8988T (cell line): Measurements from ENCODE around the gene PROSER2.
"Not testable (repeated sequence)": the region's sequence is repeated elsewhere in the genome, so short reads cannot be mapped to it uniquely, and the experiment has no call there.

Experiments
- DNase-seq: peaks from one replicate; pipeline ENCODE4 v3.0.0; 2011

PROSER2 gene

DNA sequence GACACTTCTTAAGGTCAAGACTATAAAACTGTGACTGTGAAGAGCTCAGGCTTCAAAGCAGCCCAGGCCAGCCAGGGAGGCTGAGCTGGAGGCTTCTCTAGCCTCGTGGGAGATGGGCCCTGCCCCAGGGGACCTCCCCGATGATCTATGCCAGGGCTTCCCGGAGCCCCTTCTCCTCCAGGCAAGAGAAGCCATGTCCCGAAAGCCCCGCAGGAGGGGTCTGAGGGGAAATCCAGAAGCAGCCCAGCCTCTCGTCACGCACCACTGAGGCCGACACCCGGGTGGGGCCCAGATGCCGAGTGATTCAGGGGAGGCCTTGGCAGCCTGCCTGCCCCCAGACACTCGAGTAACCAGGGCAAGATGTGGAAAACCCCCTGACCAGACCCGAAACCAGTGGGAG, 63.7 kb downstream of the PROSER2 start:
- no peak for DNase-seq

GRCh38 chr10:11887381-11888227, 64.4 kb downstream of the PROSER2 start:
- no peak for DNase-seq

GRCh38 chr10:11889263-11889662, 66.1 kb downstream of the PROSER2 start:
- not testable (repeated sequence) for DNase-seq

DNA sequence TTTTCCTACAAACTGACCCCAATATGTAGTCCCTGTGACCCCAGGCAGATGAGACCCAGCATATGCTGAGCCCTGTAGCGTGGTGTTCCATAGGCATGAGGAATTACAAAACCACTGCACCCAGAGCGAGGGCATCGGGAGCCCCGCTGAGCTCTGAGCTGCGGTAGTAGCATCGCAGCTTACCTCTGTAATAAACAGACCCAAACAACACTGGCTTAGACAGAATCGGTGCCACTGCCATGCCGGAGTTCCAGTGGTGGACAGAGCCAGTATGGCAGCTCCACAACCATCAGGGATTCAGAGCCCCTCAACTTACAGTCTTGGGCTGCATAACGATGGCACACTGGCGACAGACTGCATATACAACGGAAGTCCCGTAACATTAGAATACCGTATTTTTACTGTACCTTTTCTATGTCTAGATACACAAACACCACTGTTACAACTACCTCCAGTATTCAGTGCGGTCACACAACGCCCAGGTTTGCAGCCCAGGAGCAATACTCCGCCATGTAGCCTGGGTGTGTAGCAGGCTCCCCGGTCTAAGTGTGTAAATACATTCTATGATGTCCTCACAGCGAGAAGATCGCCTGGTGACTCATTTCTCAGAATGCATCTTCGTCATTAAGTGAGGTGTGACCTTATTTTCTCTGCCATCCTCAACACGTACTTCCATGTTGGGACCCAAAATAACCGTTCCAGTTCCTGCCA, 68.8 kb downstream of the PROSER2 start:
- DNase-seq, result no peak

DNA sequence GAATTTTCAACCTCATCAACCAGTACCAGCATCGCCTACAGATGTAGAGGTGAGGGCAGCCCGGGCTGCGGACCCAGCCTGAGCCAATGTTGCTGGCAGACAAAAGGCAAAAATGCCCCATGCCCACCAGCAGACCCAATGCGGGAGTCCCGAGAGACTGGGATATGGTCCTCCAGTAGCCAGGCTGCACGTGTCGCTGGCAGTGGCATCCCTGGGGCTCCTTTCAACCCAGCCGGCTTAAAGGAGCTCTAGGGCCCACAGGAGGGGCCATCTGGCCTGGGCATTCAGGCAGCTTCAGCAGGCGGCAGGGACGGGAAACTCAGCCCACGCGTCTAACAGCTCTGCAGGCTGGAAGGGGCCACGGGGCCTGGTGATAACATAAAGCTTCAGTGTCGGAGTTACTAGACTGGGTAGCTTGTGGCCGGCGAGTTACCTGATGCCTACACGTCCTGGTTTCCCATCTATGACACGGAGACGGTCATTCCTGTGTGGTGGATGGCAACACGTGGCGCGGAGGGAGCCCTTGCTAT, 70.7 kb downstream of the PROSER2 start:
- DNase-seq, result no peak

DNA sequence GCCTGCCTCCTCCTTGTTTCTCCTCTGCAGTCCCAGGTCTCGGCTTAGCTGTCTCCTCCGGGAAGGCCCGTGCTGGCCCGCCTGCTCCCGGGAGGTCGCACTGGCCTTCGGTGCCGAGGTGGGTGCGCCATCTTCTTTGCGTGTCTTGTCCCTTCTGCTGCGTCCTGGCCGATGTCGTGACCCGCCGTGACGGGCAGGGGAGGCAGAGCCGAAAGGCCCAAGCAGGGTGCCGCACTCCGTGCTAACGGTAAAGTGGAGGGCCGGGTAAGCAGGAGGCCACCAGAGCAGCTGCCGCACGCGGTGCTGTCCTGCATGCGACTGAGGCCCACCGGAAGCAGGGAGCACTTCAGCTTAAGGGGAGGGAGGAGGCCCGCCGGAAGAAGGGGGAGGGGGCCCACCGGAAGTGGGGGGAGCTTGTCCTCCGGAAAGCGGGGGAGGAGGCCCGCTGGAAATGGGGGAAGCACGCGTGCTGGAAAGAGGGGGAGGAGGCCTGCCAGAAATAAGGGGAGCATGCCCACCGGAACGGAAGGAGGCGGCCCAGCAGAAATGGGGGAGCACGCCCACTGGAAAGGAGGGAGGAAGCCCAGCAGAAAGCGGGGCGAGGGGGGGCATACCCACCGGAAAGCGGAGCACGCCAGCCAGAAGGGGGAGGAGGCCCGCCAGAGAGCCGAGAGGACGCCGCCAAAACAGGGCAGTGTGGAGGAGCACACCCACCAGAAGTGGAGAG, 71.4 kb downstream of the PROSER2 start:
- no peak for DNase-seq

- no peak for DNase-seq
Measured at GRCh38 chr10:11895108-11895466, 71.9 kb downstream of the PROSER2 start.

DNA sequence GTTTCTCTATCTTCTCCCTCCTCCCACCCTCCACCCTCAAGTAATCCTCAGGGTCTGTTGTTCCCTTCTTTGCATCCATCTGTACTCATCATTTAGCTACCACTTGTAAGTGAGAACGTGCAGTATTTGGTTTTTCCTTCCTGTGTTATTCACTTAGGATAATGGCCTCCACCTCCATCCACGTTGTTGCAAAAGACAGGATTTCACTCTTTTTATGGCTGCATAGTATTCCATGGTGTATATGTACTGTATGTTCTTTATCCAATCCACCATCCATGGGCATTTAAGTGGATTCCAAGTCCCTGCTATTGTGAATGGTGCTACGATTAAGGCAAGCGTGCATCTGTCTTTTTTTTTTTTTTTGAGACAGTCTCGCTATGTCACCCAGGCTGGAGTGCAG, 72.4 kb downstream of the PROSER2 start:
- DNase-seq, result no peak

GRCh38 chr10:11896549-11897200, 73.5 kb downstream of the PROSER2 start:
- no peak for DNase-seq

GRCh38 chr10:11898033-11898371, 74.8 kb downstream of the PROSER2 start:
- DNase-seq, result no peak

DNA sequence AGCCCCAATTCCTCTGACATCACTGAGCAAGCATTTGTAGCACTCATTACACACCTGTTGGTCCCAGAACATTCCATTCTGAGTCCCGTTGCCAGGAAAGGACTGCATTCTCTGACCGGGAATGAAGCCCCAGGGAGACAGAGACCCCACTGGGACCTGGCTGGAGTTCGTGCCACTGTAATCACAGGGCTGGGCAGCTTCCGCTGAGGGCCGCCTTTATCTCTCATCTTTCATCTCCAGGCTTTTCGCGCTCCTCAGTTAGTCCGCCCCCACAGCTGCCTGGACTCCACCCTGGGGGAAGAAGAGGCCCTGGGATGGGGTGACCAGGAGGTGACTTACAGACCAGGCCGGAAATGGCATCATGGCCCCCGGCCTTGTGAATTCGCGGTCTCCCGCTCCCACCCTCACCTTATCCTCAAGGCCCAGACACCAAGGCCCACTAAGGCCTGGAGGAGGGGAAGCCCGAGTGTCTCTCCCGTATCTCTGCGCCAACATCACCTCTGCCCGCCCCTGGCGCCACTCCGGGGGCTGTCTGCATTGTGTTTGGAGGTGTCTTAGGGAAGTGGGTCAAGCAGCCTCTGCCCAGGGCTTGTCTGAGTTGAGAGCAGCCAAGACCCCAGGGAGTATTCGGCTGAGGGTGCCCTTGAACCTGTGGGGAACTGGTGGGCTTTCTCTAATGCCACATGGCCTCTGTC, 75.4 kb downstream of the PROSER2 start:
- peak; percentile 89 for DNase-seq

DNA sequence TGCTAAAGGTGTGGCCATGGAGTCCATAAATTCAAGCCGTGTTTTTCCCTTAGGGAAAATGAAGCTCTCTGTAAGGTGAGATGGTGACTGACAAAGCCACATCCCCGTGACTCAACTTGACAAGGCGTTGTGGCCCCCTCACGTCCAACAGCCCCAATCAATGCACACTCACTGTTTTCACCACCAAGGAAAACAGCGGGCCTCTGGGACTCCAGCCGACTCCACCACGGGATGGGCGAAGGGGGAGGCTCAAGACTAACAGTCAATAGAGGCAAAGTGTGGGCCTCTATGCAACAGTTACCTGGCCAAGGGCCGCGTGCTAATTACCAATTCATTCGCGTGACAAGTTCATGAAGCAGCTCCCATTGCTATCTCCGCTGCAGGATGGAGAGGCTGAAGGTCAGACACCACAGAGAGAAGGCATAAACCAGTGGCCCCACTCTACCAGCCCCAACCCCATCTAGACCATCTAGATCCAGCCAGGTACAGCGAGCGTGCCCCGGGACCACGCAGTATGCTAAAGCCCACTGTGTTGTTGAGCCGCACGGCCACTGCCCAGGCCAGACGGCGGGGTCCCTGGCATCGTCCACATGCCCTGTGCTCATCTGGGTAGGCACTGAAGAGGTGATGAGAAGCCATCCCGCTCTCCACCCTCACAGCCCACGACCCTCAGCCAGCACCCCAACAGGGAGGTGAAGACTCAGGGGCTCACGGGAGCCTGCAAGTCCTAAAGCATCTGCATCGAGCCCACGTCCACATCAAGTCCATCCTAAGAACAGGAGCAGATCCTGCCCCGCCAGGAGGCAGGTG, 76.1 kb downstream of the PROSER2 start:
- no peak for DNase-seq

DNA sequence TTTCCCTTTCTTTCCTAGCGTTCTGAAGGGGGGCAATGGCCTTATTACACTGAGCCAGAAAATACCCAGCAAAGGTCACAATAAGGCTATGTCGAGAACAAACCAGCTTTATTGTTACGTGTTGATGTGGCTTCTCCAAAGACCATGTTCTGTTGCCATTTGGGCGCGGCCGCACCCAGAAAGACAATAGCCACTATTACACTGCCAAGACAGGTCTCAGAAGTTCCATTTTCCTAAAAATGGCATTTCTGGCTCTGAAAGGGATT, 77.8 kb downstream of the PROSER2 start:
- no peak for DNase-seq

DNA sequence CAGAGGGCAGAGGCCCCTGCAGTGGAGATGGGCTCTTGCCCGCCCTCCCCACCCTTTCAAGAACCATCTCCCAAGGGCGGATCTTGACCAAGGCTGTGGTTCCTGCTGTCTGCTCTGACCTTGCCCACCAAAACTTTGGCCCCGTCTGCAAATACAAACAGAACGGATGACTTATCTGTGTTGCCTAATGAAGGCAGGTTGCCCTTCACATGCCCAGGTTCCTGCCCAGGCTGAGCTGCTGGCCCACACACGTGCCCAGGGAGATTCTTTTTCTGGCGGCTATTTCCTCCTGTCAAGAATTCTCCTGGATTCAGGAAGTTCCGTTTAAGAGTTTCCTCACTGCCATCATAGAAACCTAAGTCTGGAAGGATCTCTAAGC, 78.3 kb downstream of the PROSER2 start:
- DNase-seq, result no peak

DNA sequence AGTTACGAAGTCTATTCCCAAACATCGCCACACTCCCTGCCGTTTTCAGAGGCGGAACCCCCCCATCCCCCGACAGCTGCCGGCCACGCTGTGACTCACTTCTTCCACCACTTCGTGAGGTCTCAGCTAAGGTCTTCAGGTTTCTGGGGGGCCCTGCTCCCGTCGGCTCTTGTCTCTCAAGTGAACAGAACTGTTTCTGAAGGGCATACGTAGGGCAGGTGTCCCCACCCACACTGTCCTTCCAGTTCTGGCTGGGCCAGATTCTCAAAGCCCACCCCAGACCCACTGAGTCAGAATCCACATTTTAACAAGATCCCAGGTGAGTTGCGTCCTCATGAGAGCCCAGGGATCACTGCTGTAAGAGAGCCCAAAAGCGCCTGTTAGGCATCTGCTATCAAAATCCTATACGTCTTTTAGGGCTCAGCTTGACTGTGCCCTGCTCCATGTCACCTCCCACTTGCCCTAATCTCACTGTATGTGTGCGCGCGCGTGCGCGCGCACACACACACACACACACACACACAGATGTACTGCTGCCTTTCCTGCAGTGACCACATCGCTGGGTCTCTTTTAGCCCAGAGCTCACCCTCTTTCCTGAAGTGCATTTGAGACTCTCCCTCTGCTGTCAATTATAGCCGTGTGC, 78.8 kb downstream of the PROSER2 start:
- no peak for DNase-seq

GRCh38 chr10:11902646-11903045, 79.5 kb downstream of the PROSER2 start:
- DNase-seq, result no peak

- no peak for DNase-seq
Measured at GRCh38 chr10:11906714-11907113, 83.6 kb downstream of the PROSER2 start.

- DNase-seq, result no peak
Measured at GRCh38 chr10:11907914-11908313, 84.8 kb downstream of the PROSER2 start.

DNA sequence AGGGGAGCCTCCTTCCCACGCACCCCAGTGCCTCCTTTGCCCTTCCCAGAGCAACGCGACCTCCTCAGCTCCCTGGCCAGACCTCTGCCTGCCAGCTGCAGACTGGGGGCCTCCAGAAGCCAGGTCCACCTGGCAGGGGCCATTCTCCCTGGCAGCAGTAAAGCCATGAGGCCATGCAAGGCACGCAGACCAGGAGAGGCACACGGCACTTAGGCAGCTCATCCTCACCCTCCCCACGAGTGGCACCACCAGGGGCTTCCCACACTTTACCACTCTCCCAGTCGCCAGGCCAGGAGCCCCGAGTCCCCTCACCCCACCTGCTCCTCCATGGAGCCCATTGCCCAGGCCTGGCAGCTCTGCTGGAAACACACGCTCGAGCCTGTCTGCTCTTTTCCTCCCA, 85.4 kb downstream of the PROSER2 start:
- no peak for DNase-seq

DNA sequence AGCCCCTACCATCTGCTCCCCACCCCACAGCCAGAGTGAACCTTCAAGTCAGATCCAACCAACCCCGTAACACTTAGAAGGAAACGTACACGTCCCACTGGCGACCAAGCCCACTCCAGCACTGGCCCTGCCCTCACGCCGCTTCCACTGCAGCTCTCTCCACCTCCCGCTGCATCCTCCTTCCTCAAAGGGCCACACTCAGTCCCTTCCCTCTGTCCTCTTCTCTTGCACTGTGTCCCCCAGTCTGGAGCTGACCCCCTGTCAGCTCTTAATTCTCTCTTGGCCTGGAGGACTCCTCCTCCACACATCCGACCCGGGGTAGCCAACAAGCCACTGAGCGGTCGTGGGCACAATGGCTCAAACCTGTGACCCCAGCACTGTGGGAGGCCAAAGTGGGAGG, 85.8 kb downstream of the PROSER2 start:
- no peak for DNase-seq

- DNase-seq, result no peak
Measured at GRCh38 chr10:11909618-11910017, 86.5 kb downstream of the PROSER2 start.
